Trophoblast cell (in vitro differentiated cells and primary cell): ENCODE results near the gene DCAF8.

ENCODE experiments used
- DNase-seq, 2 donors: peaks; one replicate each; pipeline ENCODE4 v3.0.0-alpha.2; 2016
- H2AFZ ChIP-seq: 2 replicates; pipeline ENCODE4 v1.6.1; 2013; ENCODE audit warnings: low read length, moderate library complexity, mild to moderate bottlenecking; ENCODE audit not compliant: insufficient read depth, poor library complexity
- H2AK5ac ChIP-seq: 2 replicates; pipeline ENCODE4 v1.6.1; 2013; ENCODE audit warnings: mild to moderate bottlenecking, low read length
- H2BK120ac ChIP-seq: 2 replicates; pipeline ENCODE4 v1.6.1; 2013; ENCODE audit warnings: low read length, mild to moderate bottlenecking, moderate library complexity; ENCODE audit not compliant: insufficient read depth, poor library complexity
- H2BK12ac ChIP-seq: 2 replicates; pipeline ENCODE4 v1.6.1; 2013; ENCODE audit warnings: mild to moderate bottlenecking, low read length, moderate library complexity
- H2BK5ac ChIP-seq: 2 replicates; pipeline ENCODE4 v1.6.1; 2013; ENCODE audit warnings: low read length, low read depth, moderate library complexity, mild to moderate bottlenecking; ENCODE audit not compliant: poor library complexity
- H3K14ac ChIP-seq: 2 replicates; pipeline ENCODE4 v1.6.1; 2013; ENCODE audit warnings: mild to moderate bottlenecking, low read length
- H3K18ac ChIP-seq: 2 replicates; pipeline ENCODE4 v1.6.1; 2013; ENCODE audit warnings: mild to moderate bottlenecking, low read length
- H3K23ac ChIP-seq: 2 replicates; pipeline ENCODE4 v1.6.1; 2013; ENCODE audit warnings: low read length
- H3K27ac ChIP-seq: 2 replicates; pipeline ENCODE4 v1.5.1; 2013; ENCODE audit warnings: low read depth, mild to moderate bottlenecking, inconsistent platforms, low read length, moderate library complexity
- H3K27me3 ChIP-seq: 2 replicates; pipeline ENCODE4 v1.6.1; 2013; ENCODE audit warnings: inconsistent platforms, mild to moderate bottlenecking, low read length, moderate library complexity; ENCODE audit not compliant: insufficient read depth
- H3K36me3 ChIP-seq, 2 experiments: 1 replicate in 1 of 2; 2 replicates in 1 of 2; pipeline ENCODE4 v1.6.1; 2013; ENCODE audit warnings: low read length in 2 of 2, mild to moderate bottlenecking in 2 of 2, moderate library complexity in 1 of 2; ENCODE audit not compliant: insufficient read depth in 2 of 2, control insufficient read depth in 1 of 2
- H3K4ac ChIP-seq: 2 replicates; pipeline ENCODE4 v1.6.1; 2013; ENCODE audit warnings: low read depth, mild to moderate bottlenecking, low read length, moderate library complexity
- H3K4me1 ChIP-seq, 2 experiments: 1 replicate in 1 of 2; 2 replicates in 1 of 2; pipeline ENCODE4 v1.6.1; 2013; ENCODE audit warnings: low read length in 2 of 2, mild to moderate bottlenecking in 2 of 2, moderate library complexity in 1 of 2; ENCODE audit not compliant: insufficient read depth in 2 of 2, control insufficient read depth in 1 of 2
- H3K4me2 ChIP-seq: 2 replicates; pipeline ENCODE4 v1.6.1; 2013; ENCODE audit warnings: inconsistent platforms, mild to moderate bottlenecking, low read length, moderate library complexity
- H3K4me3 ChIP-seq: 2 replicates; pipeline ENCODE4 v1.5.1; 2013; ENCODE audit warnings: mild to moderate bottlenecking, low read depth, low read length, inconsistent platforms
- H3K79me1 ChIP-seq: one replicate; pipeline ENCODE4 v1.6.1; 2013; ENCODE audit warnings: low read length
- H3K79me2 ChIP-seq: 2 replicates; pipeline ENCODE4 v1.6.1; 2013; ENCODE audit warnings: low read length, mild to moderate bottlenecking; ENCODE audit not compliant: control insufficient read depth, insufficient read depth, poor library complexity
- H3K9ac ChIP-seq: 2 replicates; pipeline ENCODE4 v1.6.1; 2013; ENCODE audit warnings: mild to moderate bottlenecking, low read length
- H3K9me3 ChIP-seq: 2 replicates; pipeline ENCODE4 v1.6.1; 2013; ENCODE audit warnings: low read depth, mild to moderate bottlenecking, control low read depth, inconsistent platforms, low read length; ENCODE audit not compliant: insufficient read depth
- H4K12ac ChIP-seq: 2 replicates; pipeline ENCODE4 v1.6.1; 2013; ENCODE audit warnings: low read depth, mild to moderate bottlenecking, low read length, moderate library complexity
- H4K8ac ChIP-seq: 2 replicates; pipeline ENCODE4 v1.6.1; 2013; ENCODE audit warnings: low read depth, mild to moderate bottlenecking, low read length, moderate library complexity
- H4K91ac ChIP-seq: one replicate; pipeline ENCODE4 v1.6.1; 2013; ENCODE audit warnings: low read depth, mild to moderate bottlenecking, low read length, moderate library complexity
- WGBS: extraction: QIAGEN DNeasy Blood & Tissue Kit; methylation state at CpG from one replicate; pipeline ENCODE4 v1.1.7; 2013; ENCODE audit warnings: missing lambda C conversion rate; ENCODE audit not compliant: insufficient read length, insufficient coverage; ENCODE audit errors: extremely low coverage; 5-methylcytosine and 5-hydroxymethylcytosine counted together

DCAF8 gene

GRCh38 chr1:160284220-160284781, 22.0 kb upstream of the DCAF8 start:
- peak; percentile 77 to 89 for DNase-seq
- Histone ChIP-seq H4K12ac (peak overlapping the region; percentile 80), H4K8ac (peak overlapping the region; percentile 97), H2BK120ac (peak overlapping the region; percentile 35), H3K4me2 (peak overlapping the region; percentile 63), H3K27ac (peak overlapping the region; percentile 32), H3K27me3 (no peaks in the 10 kb centered on the region), H2BK12ac (no peak overlapping the region), H3K9me3 (no peaks in the 10 kb centered on the region), H3K36me3 (peaks cover 16 to 31% of the 10 kb centered on the region in 2 experiments), H3K23ac (no peak overlapping the region), H3K14ac (peak overlapping the region; percentile 75), H2AFZ (peak overlapping the region; percentile 79), H3K4me3 (peak overlapping the region; percentile 82), H3K9ac (peak overlapping the region; percentile 88), H3K4me1 (peaks cover 4 to 5% of the 10 kb centered on the region in 2 experiments), H4K91ac (peak overlapping the region; percentile 65), H2BK5ac (no peak overlapping the region), H3K18ac (peak overlapping the region; percentile 66), H3K4ac (peak overlapping the region; percentile 57), H3K79me2 (peaks cover 5% of the 10 kb centered on the region), H2AK5ac (peak overlapping the region; percentile 1), H3K79me1 (peaks cover 5% of the 10 kb centered on the region)
- WGBS: no CpG with 5 or more reads among the region's 15 CpGs

GRCh38 chr1:160282807-160283206, 20.5 kb upstream of the DCAF8 start:
- H3K36me3 ChIP-seq: peaks cover 20 to 45% of the 10 kb centered on the region in 2 experiments
- H3K4ac ChIP-seq: no peak overlapping the region
- H2BK5ac ChIP-seq: no peak overlapping the region
- H2BK120ac ChIP-seq: no peak overlapping the region
- H3K4me3 ChIP-seq: no peak overlapping the region
- no peak overlapping the region for H3K18ac ChIP-seq
- no peak overlapping the region for H3K9ac ChIP-seq
- no peak overlapping the region for H3K27ac ChIP-seq
- H3K4me1 ChIP-seq: peaks cover 4 to 5% of the 10 kb centered on the region in 2 experiments
- H3K9me3 ChIP-seq: no peaks in the 10 kb centered on the region
- peaks cover 5% of the 10 kb centered on the region for H3K79me1 ChIP-seq
- H4K8ac ChIP-seq: no peak overlapping the region
- no peak overlapping the region for H4K12ac ChIP-seq
- no peak overlapping the region for H2BK12ac ChIP-seq
- H3K4me2 ChIP-seq: no peak overlapping the region
- no peak overlapping the region for H3K14ac ChIP-seq
- DNase-seq: no peak
- H3K79me2 ChIP-seq: peaks cover 5% of the 10 kb centered on the region
- H4K91ac ChIP-seq: no peak overlapping the region
- no peak overlapping the region for H2AK5ac ChIP-seq
- H3K27me3 ChIP-seq: no peaks in the 10 kb centered on the region
- H2AFZ ChIP-seq: no peak overlapping the region
- WGBS: no CpG with 5 or more reads among the region's 7 CpGs
- H3K23ac ChIP-seq: no peak overlapping the region

DNA sequence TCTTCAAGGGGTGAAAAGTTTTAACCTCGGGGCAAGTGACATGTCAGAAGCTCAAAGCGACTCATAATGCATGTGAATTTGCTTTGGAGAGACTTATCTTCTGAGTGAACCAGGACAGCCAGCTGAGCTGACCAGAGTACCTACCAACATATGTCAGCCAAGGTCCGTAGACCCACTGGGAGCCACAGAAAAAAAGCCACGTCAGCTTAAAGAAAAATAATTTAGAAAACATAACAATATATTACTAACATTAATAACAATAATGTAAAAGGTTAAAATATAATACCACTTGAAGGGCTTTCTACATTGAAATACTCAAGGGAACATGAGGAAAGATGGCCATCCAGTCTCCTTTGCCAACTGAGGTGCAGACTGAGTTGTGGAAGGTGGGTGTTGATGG, 15.6 kb upstream of the DCAF8 start:
- DNase-seq: no peak
- no peak overlapping the region for H4K8ac ChIP-seq
- no peak overlapping the region for H3K23ac ChIP-seq
- no peak overlapping the region for H3K27ac ChIP-seq
- H3K14ac ChIP-seq: no peak overlapping the region
- H4K12ac ChIP-seq: no peak overlapping the region
- no peak overlapping the region for H3K4me3 ChIP-seq
- H3K9me3 ChIP-seq: no peaks in the 10 kb centered on the region
- no peak overlapping the region for H3K18ac ChIP-seq
- H3K79me2 ChIP-seq: no peaks in the 10 kb centered on the region
- no peak overlapping the region for H2BK120ac ChIP-seq
- no peak overlapping the region for H3K4me2 ChIP-seq
- no peak overlapping the region for H2BK5ac ChIP-seq
- H2AK5ac ChIP-seq: no peak overlapping the region
- no peak overlapping the region for H3K9ac ChIP-seq
- H2BK12ac ChIP-seq: no peak overlapping the region
- H3K79me1 ChIP-seq: no peaks in the 10 kb centered on the region
- H3K27me3 ChIP-seq: no peaks in the 10 kb centered on the region
- no peak overlapping the region for H2AFZ ChIP-seq
- peaks cover 22 to 51% of the 10 kb centered on the region in 2 experiments for H3K36me3 ChIP-seq
- H3K4ac ChIP-seq: no peak overlapping the region
- no peaks in the 10 kb centered on the region for H3K4me1 ChIP-seq
- WGBS: no CpG with 5 or more reads among the region's 4 CpGs
- H4K91ac ChIP-seq: no peak overlapping the region

- Histone ChIP-seq H3K36me3 (peaks cover 22 to 49% of the 10 kb centered on the region in 2 experiments), H3K27ac (no peak overlapping the region), H3K27me3 (no peaks in the 10 kb centered on the region), H2BK5ac (no peak overlapping the region), H2BK120ac (no peak overlapping the region), H3K4me1 (no peaks in the 10 kb centered on the region), H3K9me3 (no peaks in the 10 kb centered on the region), H3K4ac (no peak overlapping the region), H3K4me3 (no peak overlapping the region), H4K12ac (no peak overlapping the region), H3K14ac (no peak overlapping the region), H3K4me2 (no peak overlapping the region), H3K18ac (no peak overlapping the region), H3K79me1 (no peaks in the 10 kb centered on the region), H3K79me2 (no peaks in the 10 kb centered on the region), H3K9ac (no peak overlapping the region), H3K23ac (no peak overlapping the region), H4K91ac (no peak overlapping the region), H2AFZ (no peak overlapping the region), H2AK5ac (no peak overlapping the region), H4K8ac (no peak overlapping the region), H2BK12ac (no peak overlapping the region)
- no peak for DNase-seq
- no CpG with 5 or more reads among the region's 2 CpGs for WGBS
Observed at GRCh38 chr1:160277330-160277729, 15.0 kb upstream of the DCAF8 start.
